Activated gamma-delta T cell treated with Interleukin-2 at 50 U/mL for 16 hours (primary cell): ENCODE measurements around the gene MAP3K8.

Experiments
- DNase-seq: peaks from one replicate; pipeline ENCODE4 v3.0.0-alpha.2; 2020

Gene MAP3K8

DNA sequence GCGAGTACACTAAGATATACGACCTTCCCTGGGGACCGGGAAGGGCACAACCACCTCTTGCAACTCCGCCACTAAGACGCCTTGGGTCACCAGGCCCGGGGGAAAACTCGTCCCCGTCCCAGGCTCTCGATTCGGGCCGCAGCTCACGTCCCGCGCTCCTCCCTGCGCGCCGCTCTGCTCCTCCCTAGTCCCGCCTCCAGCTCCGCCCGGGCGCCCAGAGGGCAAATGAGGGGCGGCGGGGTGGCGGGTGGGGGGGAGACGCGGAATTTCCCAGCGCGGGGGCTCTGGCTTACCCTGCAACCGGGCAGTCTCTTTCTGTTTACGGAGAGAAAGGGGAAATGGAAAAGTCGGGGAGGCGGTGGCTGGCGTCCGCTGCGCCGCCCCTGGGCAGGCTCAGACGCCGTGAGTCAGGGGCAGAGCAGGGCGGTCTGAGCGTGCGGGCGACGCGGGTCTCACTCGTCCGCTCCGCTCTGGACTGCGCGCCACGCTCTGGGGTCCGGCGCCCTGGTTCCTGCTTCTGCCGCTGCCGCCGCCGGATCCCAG lies at the start of gene MAP3K8:
MAP3K8 (plus strand) TSS at position 455 of the 543 bp plus-strand sequence. CDS start 4,755 bp downstream, outside the sequence.
- peak; percentile 70 for DNase-seq

DNA sequence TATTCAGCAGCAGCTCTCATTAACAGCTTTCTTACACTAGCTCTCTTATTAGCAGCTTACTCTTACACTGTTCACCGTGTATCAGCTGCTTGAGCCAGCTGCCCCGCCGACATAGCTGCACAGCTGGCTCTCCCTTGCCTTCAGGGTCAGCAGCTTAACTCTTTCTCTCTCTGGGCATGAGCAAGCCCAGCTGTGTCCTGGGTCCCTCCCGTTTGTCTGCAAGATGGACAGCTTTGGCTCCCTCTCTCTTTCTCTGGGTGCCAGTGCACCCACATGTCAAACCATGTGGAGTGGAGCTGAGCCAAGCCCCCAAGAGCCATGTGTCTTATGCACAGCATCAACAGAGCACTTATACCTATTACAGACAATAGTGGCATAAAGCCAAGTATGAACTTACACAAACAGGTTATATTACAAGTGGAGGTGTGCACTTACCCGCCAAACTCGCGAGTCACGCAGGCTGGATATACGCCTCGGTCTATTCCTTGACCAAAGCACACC lies 49.2 kb upstream of the MAP3K8 start:
- DNase-seq, result no peak

GRCh38 chr10:30386801-30387588 lies 47.0 kb upstream of the MAP3K8 start:
- DNase-seq, result no peak

DNA sequence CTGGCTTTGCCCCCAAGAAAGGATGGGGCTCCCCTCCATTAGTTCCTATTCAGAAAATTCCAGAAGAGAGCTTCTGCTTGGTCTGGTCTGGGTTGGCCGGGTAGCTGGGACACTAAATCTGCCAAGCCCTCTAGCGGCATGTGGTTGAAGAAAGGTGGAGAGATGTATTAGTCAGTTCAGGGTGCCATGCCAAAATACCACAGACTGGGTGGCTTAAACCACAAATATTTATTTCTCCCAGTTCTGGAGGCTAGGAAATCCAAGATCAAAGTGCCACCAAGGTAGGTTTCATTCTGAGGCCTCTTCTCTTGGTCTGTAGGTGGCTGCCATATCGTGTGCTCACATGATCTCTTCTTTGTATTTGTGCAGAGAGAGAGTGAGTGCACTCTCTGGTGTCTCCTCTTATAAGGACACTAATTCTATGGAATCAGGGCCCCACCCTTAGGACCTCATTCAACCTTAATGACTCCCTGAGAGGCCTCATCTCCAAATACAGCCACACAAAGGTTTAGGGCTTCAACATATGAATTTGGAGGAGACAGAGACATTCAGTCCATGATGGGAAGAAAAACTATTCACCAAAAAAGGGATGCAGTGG lies 46.2 kb upstream of the MAP3K8 start:
- DNase-seq, result no peak

GRCh38 chr10:30389543-30389942 lies 44.4 kb upstream of the MAP3K8 start:
- DNase-seq, result no peak

DNA sequence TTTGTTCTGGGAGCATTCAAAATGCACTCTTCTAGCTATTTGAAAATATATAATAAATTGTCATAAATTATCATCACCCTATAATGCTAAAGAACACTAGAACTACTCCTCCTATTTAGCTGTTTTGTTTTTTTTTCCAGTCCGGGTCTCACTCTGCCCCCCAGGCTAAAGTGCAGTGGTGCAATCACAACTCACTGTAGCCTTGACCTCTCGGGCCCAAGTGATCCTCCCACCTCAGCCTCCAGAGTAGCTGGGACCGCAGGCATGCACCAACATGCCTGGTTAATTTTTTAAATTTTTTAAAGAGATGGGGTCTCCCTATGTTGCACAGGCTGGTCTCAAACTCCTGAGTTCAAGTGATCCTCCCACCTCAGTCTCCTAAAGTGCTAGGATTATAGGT lies 43.8 kb upstream of the MAP3K8 start:
- DNase-seq, result no peak

DNA sequence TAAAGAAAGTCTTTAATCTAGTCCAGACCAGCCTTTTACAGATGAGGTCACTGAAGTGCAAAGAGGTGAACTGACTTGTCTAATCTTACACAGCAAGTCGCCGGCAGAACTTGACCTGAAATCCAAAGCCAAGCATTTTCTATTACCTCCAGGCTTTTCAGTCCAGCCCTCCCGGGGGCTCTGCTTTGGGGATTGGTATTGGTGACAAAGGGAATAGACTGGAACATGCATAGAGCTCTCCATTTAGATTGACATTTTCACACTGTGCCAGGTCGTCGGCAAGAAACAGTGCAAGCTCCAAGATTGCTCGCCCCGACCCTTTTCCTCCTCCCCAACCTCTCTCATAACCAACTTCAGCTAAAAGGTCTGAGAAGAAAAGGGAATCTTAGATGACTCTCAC lies 42.7 kb upstream of the MAP3K8 start:
- DNase-seq, result no peak

GRCh38 chr10:30392564-30392990 lies 41.4 kb upstream of the MAP3K8 start:
- DNase-seq, result peak; percentile 72

- no peak for DNase-seq
Measured at GRCh38 chr10:30396293-30396692, 37.7 kb upstream of the MAP3K8 start.

- DNase-seq, result no peak
Measured at GRCh38 chr10:30396698-30397097, 37.3 kb upstream of the MAP3K8 start.

DNA sequence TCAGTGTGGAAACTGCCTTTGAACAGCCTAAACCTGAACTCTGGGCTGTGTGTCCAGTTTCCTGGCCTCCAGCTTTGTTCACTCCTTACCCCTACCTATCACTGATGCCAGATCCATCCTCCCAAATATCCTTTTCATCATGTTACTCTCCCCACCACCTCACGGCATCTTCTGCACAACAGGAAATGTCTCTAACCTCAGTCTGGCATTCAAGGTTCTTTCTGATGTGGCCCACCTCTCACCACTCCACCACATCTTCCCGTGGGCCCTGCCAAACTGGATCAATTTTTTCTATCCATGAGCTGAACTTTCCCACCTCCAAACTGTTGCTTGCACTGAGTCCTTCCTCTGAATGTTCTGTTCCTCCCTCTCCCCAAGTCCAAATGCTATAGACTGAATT lies 35.8 kb upstream of the MAP3K8 start:
- DNase-seq, result no peak

GRCh38 chr10:30398788-30399187 lies 35.2 kb upstream of the MAP3K8 start:
- no peak for DNase-seq

DNA sequence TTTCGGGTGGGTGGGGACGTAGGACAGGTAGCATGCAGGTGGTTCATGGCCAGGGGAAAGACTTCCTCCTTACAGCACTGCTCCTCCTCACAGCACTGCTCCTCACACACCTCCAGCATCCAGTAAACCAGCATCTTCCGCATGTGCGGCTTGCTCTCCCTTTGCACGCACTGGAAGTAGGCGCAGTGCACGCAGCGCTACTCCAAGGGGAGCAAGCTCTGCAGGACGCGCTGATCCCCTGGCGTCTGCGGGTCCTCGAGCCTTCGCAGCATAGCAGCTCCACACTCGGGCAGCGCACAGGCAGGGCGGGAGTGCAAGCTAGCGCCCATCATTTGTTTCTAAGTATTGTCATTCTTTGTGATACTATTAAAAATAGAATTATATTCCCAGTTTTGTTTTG lies 30.5 kb upstream of the MAP3K8 start:
- no peak for DNase-seq

DNA sequence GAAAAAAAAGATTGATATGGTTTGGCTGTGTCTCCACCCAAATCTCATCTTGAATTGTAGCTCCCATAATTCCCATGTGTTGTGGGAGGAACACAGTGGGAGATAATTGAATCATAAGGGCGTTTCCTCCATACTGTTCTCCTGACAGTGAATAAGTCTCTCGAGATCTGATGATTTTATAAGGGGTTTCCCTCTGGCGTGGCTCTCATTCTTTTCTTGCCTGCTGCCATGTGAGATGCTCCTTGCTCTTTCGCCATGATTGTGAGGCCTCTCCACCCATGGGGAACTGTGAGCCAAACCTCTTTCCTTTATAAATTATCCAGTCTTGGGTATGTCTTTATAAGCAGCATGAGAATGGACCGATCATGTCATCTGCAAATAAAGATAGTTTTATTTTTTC lies 29.4 kb upstream of the MAP3K8 start:
- DNase-seq, result no peak

DNA sequence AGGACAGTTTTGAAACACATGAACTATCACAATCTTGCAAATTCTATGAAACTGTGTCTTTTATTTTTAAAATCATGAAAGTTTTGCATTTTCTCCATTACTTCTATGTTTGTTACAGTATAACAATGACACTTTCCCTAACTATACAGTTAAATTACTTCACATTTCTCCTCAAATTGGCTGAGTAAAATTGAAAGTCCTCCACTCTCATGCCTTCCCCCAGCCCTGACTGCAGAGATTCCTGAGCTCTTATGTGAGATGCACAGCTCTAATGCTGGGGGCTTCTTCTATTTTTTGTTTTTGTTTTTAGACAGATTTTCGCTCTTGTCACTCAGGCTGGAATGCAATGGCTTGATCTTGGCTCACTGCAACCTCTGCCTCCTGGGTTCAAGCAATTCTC lies 22.7 kb upstream of the MAP3K8 start:
- no peak for DNase-seq

DNA sequence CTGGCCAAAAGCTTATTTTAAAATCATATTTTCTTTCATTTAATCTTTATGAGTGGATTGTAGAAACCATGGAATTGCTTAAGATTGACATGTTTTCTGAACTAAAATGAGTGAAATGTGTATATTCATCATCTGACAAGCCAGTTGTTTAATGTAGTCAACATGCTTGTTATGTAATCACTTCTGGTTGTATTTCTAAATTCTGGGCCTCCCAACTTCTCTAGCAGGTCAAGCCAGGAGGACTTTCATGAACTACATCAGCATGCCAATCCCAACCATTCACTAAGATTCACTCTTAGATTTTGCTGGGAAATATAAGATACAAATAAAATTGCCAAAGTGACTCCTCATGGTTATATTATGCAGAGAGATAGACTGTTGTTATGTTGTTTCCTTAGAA lies 21.1 kb upstream of the MAP3K8 start:
- no peak for DNase-seq

GRCh38 chr10:30413996-30414576 lies 19.9 kb upstream of the MAP3K8 start:
- peak; percentile 20 for DNase-seq

DNA sequence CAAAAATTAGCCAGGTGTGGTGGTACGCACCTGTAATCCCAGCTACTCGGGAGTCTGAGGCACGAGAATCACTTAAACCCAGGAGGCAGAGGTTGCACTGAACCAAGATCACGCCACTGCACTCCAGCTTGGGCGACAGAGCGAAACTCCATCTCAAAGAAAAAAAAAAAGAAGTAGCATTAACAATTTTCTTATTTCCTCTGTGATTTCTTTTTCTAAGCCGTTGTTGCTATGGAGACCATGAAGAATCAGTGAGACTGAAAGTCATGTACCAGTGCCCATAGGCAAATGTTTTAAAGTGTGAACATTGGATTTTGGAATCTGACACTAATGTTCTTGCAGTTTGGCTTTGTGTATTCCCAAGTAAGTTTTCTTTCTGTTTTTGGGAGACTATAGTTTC lies 18.4 kb upstream of the MAP3K8 start:
- DNase-seq, result no peak

DNA sequence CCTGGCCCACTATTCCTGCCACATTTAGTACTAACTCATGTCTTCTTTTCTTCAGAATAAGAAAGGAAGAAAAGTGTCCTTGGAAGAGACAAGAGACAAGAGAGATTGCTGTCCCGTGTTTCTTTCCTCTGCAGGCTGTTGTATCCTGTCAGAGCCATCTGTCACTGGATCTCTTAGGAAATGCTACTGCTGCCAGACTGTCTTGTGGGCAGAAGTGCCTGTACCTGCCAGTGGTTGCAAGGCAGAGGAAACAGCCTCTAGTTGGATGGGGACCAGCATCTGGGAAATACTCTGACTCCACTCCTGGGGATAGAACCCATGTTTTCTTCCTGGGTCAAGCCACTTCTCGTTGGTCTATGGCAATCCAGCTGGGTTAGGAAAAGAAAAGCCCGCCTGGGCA lies 16.7 kb upstream of the MAP3K8 start:
- DNase-seq, result no peak

GRCh38 chr10:30420266-30420665 lies 13.7 kb upstream of the MAP3K8 start:
- no peak for DNase-seq

DNA sequence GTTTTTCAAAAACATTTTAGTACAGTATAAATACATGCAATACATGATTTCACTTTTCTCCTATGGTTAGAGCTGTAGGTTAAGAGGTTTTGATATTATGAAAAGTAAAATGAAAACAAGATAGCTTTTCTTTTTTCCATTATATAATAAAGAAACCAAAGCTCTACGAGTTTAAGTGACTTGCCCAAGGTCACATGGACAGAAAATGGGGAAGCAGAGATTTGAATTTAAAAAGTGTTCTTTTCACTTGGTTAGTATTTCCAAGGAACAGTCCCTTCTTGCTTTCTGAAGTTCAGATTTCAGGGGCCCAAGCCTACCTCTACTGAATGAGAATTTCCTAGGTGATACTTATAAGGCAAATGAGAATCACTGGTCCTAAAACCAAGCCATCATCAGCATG lies 13.2 kb upstream of the MAP3K8 start:
- no peak for DNase-seq

GRCh38 chr10:30422151-30422695 lies 11.8 kb upstream of the MAP3K8 start:
- no peak for DNase-seq

- DNase-seq, result no peak
Measured at GRCh38 chr10:30422981-30423654, 10.9 kb upstream of the MAP3K8 start.
